GM12875 (cell line): ENCODE measurements around the gene SIPA1.
A peak's percentile ranks its signal among the peaks of the same experiment; 100 is the strongest.

Source experiments
- H3K4me3 ChIP-seq: one replicate; pipeline ENCODE4 v1.5.1; 2011; ENCODE audit warnings: low read depth, low read length, control low read depth
- TF ChIP-seq, protein P1 (sequence below): IDR thresholded peaks from 2 replicates; pipeline ENCODE4 v1.5.1; 2011; ENCODE audit warnings: low read depth, mild to moderate bottlenecking, control low read depth, inconsistent platforms, low read length, moderate library complexity, borderline replicate concordance; ENCODE audit not compliant: insufficient read depth

Gene SIPA1

DNA sequence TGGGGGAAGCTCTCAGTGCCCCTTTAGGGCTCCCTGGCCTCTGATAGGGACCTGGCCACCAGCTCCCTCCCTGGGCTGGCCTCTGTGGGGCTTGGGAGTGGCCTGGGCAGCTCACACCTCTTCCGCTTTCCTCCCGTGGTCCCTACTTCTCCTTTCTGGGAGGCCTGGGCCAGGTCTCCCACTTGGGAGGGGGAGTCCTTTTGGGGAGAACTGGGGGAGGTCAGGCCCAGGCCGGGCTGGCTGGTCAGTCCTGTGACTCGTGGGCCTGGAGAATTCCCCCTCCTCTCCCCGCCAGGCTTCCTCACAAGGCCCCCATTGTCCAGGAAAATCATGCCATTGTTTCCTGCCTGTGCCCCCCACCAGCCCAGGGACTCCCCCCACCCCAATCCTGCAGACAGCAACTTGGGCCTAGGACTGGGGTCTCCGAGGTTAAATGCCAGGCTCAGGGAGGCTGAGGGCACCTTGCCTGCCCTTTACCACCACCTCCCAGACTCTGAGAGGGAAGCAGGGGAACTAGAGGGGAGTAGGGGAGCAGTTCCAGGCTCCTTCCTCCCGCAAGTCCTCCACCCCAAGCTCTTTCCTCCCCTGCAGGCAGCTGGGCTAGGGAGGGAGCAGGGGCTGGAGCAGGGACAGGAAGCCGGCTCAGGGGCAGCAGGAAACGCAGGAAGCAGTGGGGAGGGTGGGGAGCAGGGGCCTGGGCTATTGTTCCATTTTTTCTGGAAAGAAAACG, 26.7 kb upstream of the SIPA1 start:
- H3K4me3 ChIP-seq, result no peak overlapping the region
- TF ChIP-seq, protein P1, sequence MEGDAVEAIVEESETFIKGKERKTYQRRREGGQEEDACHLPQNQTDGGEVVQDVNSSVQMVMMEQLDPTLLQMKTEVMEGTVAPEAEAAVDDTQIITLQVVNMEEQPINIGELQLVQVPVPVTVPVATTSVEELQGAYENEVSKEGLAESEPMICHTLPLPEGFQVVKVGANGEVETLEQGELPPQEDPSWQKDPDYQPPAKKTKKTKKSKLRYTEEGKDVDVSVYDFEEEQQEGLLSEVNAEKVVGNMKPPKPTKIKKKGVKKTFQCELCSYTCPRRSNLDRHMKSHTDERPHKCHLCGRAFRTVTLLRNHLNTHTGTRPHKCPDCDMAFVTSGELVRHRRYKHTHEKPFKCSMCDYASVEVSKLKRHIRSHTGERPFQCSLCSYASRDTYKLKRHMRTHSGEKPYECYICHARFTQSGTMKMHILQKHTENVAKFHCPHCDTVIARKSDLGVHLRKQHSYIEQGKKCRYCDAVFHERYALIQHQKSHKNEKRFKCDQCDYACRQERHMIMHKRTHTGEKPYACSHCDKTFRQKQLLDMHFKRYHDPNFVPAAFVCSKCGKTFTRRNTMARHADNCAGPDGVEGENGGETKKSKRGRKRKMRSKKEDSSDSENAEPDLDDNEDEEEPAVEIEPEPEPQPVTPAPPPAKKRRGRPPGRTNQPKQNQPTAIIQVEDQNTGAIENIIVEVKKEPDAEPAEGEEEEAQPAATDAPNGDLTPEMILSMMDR, result no peak

DNA sequence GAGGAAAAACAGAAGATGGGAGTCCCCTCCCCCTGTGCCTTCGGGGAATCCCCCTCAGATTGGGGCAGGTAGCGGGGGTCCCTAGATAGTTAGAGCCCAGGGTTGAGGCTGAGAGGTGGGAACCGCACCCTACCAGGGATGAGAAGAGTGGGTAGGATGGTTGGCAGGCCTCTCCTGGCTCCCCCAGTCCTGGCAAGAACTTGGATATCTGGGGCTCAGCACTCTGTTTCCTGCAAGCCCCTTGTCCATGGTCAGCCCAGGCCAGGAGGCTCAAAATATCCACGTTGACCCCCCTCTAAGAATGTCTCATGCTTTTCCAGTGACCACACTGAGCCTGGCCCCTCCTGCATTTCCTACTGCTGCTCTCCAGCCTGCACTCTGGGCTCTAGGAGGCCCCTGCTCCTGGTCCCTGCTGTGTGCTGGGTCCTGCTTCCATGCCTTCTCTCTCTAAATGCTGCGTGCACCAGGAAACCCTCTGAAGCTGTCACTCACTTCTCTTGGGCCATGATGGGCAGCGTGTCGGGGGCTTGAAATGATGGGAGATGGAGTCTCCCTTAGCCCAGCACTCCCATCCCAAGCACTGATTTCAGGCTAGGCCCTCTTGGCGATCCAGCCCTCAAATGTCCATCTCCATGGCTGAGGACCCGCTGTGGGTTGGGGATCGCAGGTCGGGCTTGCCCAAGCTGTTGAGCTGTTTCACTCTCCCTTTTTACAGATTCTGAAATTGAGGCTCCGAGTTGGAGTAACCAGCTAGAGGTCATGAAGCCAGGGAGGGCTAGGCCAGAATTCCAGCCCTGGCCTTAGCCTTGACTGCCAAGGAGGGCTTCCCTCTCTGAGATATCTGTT, 25.9 kb upstream of the SIPA1 start:
- H3K4me3 ChIP-seq, result no peak overlapping the region
- TF ChIP-seq, protein P1, result no peak

DNA sequence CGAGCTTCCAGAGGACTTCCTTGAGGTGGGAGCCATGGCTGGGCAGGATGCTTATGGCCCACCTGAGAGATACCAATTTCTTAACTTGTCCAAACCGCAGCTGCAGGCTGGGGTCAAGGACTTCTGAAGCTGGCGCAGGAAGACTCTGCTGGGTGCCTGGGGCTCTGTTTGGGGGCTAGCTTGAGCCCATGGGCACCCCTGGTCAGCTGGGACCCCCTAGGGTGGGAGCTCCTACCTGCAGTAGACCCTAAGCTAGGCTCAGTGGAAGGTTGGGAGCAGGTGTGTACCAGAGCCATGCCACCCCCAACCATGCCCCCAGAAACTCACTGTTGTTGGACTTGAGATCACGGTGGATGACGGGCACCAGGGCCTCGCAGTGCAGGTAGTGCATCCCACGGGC, 25.2 kb upstream of the SIPA1 start:
- TF ChIP-seq, protein P1, result no peak
- H3K4me3 ChIP-seq, result peak overlapping the region; percentile 87

GRCh38 chr11:65613091-65613928, 24.6 kb upstream of the SIPA1 start:
- peak overlapping the region; percentile 87 for H3K4me3 ChIP-seq
- TF ChIP-seq, protein P1, result no peak

DNA sequence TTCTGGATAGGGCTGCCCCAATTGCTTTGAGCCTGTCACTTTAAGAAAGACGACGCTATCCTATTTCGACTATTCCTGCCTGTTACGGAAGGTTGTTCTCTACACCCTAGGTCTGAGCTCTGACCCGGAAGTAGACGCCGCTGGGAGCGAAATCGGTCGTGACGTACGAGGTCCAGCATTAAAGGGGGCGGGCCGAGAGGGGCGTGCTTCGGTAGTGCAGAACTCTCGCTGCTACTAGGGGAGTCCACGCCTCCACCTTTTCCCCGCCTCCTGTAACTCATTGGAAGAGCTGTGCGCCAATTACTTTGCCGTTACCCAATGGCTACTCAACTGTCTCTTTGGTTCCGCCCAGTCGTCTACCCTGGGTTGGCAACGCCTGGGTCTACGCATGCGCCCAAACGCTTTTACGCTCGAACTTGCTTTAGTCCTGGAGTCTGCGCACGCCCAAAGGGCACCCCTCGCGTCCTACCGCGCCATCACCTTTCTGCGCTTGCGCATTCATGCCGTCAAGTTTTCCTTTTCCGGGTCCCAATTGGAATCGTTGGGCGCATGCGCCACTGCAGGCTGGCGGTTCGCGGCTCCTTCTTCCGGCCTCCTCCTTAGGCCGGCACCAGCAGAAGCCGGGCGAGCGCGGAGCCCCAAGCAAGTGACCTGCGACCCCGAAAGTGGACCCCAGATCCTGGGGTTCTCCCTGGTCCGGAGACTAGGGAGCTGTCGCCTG, 22.5 kb upstream of the SIPA1 start, which contains the start of gene PCNX3:
Gene PCNX3, plus strand, starts transcription at position 548 of the 721 bp plus-strand sequence. CDS start 536 bp downstream, outside the sequence.
- TF ChIP-seq, protein P1, result no peak
- peak within 1 kb of the TSS; percentile 90 for H3K4me3 ChIP-seq

- TF ChIP-seq, protein P1, result no peak
- H3K4me3 ChIP-seq, result peak overlapping the region; percentile 90
Observed at GRCh38 chr11:65615950-65616574, 21.8 kb upstream of the SIPA1 start.
